GM18867 (cell line): Measurements from ENCODE around the gene GRIA3.
A peak's percentile ranks its signal among the peaks of the same experiment; 100 is the strongest.

ENCODE experiments used
- ATAC-seq: cut with Tn5 transposase; IDR thresholded peaks from one replicate; pipeline ENCODE4 v1.9.1; 2021; ENCODE audit warnings: mild to moderate bottlenecking, moderate library complexity; ENCODE audit not compliant: unreplicated experiment

The GRIA3 gene

GRCh38 chrX:123193101-123193500 is 9.0 kb downstream of the GRIA3 start:
- ATAC-seq = no peak

GRCh38 chrX:123199338-123199737 is 15.3 kb downstream of the GRIA3 start:
- ATAC-seq = no peak

- ATAC-seq = no peak
Observed at GRCh38 chrX:123201720-123202119, 17.6 kb downstream of the GRIA3 start.

GRCh38 chrX:123202523-123202922 is 18.4 kb downstream of the GRIA3 start:
- no peak for ATAC-seq

- no peak for ATAC-seq
Observed at GRCh38 chrX:123203772-123204171, 19.7 kb downstream of the GRIA3 start.

- no peak for ATAC-seq
Observed at GRCh38 chrX:123206176-123206575, 22.1 kb downstream of the GRIA3 start.

GRCh38 chrX:123210252-123210651 is 26.2 kb downstream of the GRIA3 start:
- no peak for ATAC-seq

- ATAC-seq = no peak
Observed at GRCh38 chrX:123215397-123216089, 31.5 kb downstream of the GRIA3 start.

- ATAC-seq = no peak
Observed at GRCh38 chrX:123217077-123217476, 33.0 kb downstream of the GRIA3 start.

- ATAC-seq = no peak
Observed at GRCh38 chrX:123217728-123218127, 33.6 kb downstream of the GRIA3 start.

- ATAC-seq = no peak
Observed at GRCh38 chrX:123219916-123220315, 35.8 kb downstream of the GRIA3 start.

GRCh38 chrX:123222920-123223319 is 38.8 kb downstream of the GRIA3 start:
- no peak for ATAC-seq

GRCh38 chrX:123223409-123223808 is 39.3 kb downstream of the GRIA3 start:
- peak; percentile 39 for ATAC-seq

- ATAC-seq = peak; percentile 96
Observed at GRCh38 chrX:123223859-123224258, 39.8 kb downstream of the GRIA3 start.

- no peak for ATAC-seq
Observed at GRCh38 chrX:123230798-123231197, 46.7 kb downstream of the GRIA3 start.

GRCh38 chrX:123236859-123237258 is 52.8 kb downstream of the GRIA3 start:
- no peak for ATAC-seq

GRCh38 chrX:123237271-123237670 is 53.2 kb downstream of the GRIA3 start:
- ATAC-seq = no peak

- ATAC-seq = no peak
Observed at GRCh38 chrX:123254457-123254856, 70.4 kb downstream of the GRIA3 start.

GRCh38 chrX:123256378-123256777 is 72.3 kb downstream of the GRIA3 start:
- peak; percentile 86 for ATAC-seq

- ATAC-seq = no peak
Observed at GRCh38 chrX:123260920-123261418, 76.9 kb downstream of the GRIA3 start.

- no peak for ATAC-seq
Observed at GRCh38 chrX:123263270-123263669, 79.2 kb downstream of the GRIA3 start.

- ATAC-seq = no peak
Observed at GRCh38 chrX:123263747-123264146, 79.7 kb downstream of the GRIA3 start.

GRCh38 chrX:123267220-123267619 is 83.1 kb downstream of the GRIA3 start:
- ATAC-seq = no peak
